ENCODE results near the gene NTN1.

DNA sequence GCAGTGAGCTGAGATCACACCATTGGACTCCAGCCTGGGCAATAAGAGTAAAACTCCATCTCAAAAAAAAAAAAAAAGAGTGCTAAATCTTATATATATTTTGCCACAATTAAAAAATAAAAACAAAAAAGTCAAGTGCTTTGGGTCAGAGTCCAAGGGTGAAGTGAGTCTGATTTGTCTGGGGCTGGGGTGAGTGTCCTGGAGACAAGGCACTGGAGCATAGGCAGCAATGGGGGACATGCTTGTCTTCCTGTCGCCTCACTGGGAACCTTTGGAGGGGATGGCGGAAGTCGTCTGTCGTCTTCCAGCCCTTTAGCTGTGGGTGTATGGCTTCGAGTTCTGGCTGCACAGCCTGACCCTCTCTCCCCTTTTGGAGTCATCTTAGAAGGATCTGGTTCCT is 167.1 kb downstream of the NTN1 start:
- TF ChIP-seq, protein P1, sequence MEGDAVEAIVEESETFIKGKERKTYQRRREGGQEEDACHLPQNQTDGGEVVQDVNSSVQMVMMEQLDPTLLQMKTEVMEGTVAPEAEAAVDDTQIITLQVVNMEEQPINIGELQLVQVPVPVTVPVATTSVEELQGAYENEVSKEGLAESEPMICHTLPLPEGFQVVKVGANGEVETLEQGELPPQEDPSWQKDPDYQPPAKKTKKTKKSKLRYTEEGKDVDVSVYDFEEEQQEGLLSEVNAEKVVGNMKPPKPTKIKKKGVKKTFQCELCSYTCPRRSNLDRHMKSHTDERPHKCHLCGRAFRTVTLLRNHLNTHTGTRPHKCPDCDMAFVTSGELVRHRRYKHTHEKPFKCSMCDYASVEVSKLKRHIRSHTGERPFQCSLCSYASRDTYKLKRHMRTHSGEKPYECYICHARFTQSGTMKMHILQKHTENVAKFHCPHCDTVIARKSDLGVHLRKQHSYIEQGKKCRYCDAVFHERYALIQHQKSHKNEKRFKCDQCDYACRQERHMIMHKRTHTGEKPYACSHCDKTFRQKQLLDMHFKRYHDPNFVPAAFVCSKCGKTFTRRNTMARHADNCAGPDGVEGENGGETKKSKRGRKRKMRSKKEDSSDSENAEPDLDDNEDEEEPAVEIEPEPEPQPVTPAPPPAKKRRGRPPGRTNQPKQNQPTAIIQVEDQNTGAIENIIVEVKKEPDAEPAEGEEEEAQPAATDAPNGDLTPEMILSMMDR (conservative IDR thresholded peaks at IDR 0.05), result no peak
- no peak for TF ChIP-seq ZFX (IDR thresholded peaks at IDR 0.05)

All from C4-2B (cell line).